ENCODE measurements around the gene LRP1B. TPM values are rescaled to one million over a fixed set of nuclear protein-coding genes. Genes with fewer than 3 reads are reported as not detected.

The LRP1B gene
- total and polyA plus RNA-seq, 2 donors from 2014 or later = 0.69 to 1.2 TPM

DNA sequence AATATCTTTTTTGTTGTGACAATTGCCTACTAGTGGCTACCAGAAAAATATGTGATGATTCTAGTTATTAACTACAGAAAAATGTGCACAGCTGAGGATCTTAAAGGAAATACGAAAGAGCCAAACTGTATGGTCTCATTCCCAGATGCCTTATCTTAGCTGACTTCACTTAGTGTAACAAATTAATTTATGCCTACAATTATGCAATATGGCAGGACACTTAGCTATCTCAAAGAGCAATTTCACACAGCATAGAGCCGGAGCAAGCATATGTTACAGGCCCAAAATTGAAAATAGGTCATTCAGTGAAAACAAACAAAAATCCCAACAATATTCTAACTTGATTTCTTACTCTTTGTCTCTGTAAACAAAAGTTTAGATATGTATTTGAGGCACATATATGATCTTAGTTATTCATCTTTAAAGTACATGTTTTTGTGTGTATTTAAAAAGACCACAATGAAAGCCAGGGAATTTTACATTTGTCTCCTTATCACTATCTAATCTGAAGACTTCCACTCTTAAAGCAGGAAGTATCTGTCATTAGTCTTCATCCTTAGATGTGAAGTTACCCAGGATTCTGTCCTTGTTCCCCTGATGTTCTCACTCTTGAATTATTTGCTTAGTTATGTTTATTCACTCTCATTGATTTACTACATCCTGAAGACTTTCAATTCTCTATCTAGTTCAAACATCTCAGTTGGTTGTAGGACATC lies 1771.6 kb downstream of the LRP1B start:
- Histone ChIP-seq H3K27ac (ENCODE audit: low read depth in 2 of 2, low read length in 2 of 2) (no peak overlapping the region), H3K9ac (ENCODE audit: low read length in 3 of 3) (no peak overlapping the region), H3K4me3 (ENCODE audit: low read length in 3 of 3) (no peak overlapping the region), H3K9me3 (ENCODE audit: control insufficient read depth in 2 of 3, insufficient read depth in 1 of 3, low read length in 3 of 3) (peaks cover 0 to 1% (median 0%) of the 10 kb centered on the region in 3 donors), H3K27me3 (ENCODE audit: control insufficient read depth, insufficient read depth, low read length) (no peaks in the 10 kb centered on the region), H3K36me3 (ENCODE audit: control insufficient read depth in 2 of 3, insufficient read depth in 3 of 3, low read length in 3 of 3) (no peaks in the 10 kb centered on the region), H3K4me1 (ENCODE audit: control insufficient read depth in 2 of 3, insufficient read depth in 2 of 3, low read depth in 1 of 3, low read length in 3 of 3) (no peaks in the 10 kb centered on the region)
- intact Hi-C loops (cut with DNase I) = no loop called here
- DNase-seq (no peak), FAIRE-seq (no peak)
- TF ChIP-seq, protein P1, sequence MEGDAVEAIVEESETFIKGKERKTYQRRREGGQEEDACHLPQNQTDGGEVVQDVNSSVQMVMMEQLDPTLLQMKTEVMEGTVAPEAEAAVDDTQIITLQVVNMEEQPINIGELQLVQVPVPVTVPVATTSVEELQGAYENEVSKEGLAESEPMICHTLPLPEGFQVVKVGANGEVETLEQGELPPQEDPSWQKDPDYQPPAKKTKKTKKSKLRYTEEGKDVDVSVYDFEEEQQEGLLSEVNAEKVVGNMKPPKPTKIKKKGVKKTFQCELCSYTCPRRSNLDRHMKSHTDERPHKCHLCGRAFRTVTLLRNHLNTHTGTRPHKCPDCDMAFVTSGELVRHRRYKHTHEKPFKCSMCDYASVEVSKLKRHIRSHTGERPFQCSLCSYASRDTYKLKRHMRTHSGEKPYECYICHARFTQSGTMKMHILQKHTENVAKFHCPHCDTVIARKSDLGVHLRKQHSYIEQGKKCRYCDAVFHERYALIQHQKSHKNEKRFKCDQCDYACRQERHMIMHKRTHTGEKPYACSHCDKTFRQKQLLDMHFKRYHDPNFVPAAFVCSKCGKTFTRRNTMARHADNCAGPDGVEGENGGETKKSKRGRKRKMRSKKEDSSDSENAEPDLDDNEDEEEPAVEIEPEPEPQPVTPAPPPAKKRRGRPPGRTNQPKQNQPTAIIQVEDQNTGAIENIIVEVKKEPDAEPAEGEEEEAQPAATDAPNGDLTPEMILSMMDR (IDR thresholded peaks at IDR 0.05; ENCODE audit: borderline replicate concordance, extremely low read depth, insufficient read depth) = no peak

DNA sequence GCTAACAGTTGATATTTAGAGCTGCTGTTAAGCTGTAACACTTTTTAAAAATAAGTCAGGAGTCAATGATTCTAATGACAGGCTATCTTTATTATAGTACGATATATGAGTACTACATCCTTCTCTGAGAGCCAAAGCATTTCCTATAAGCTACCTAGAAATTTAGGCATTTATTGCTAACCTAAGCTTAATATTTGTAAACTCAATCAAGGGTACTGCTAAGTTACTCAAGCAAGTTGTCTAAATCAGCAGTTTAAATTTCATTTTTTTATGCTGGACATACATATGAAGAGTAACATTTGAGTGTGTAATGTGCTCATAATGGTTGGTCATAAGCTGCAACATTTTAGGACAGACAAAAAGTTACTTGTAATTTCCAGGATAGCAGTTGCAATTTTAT lies 1774.1 kb downstream of the LRP1B start:
- intact Hi-C loops (cut with DNase I) = no loop called here
- FAIRE-seq = no peak
- no peak overlapping the region for H3K4me3 ChIP-seq (ENCODE audit: low read length in 3 of 3)
- peaks cover 0 to 1% (median 0%) of the 10 kb centered on the region in 3 donors for H3K9me3 ChIP-seq (ENCODE audit: control insufficient read depth in 2 of 3, insufficient read depth in 1 of 3, low read length in 3 of 3)
- TF ChIP-seq, protein P1 (IDR thresholded peaks at IDR 0.05; ENCODE audit: borderline replicate concordance, extremely low read depth, insufficient read depth) = no peak
- no peak overlapping the region for H3K27ac ChIP-seq (ENCODE audit: low read depth in 2 of 2, low read length in 2 of 2)
- no peak overlapping the region for H3K9ac ChIP-seq (ENCODE audit: low read length in 3 of 3)
- H3K36me3 ChIP-seq (ENCODE audit: control insufficient read depth in 2 of 3, insufficient read depth in 3 of 3, low read length in 3 of 3) = no peaks in the 10 kb centered on the region
- no peaks in the 10 kb centered on the region for H3K4me1 ChIP-seq (ENCODE audit: control insufficient read depth in 2 of 3, insufficient read depth in 2 of 3, low read depth in 1 of 3, low read length in 3 of 3)
- no peaks in the 10 kb centered on the region for H3K27me3 ChIP-seq (ENCODE audit: control insufficient read depth, insufficient read depth, low read length)
- no peak for DNase-seq

- H3K27ac ChIP-seq (ENCODE audit: low read depth in 2 of 2, low read length in 2 of 2) = no peak overlapping the region
- no peak overlapping the region for H3K9ac ChIP-seq (ENCODE audit: low read length in 3 of 3)
- TF ChIP-seq, protein P1 (IDR thresholded peaks at IDR 0.05; ENCODE audit: borderline replicate concordance, extremely low read depth, insufficient read depth) = no peak
- no peaks in the 10 kb centered on the region for H3K36me3 ChIP-seq (ENCODE audit: control insufficient read depth in 2 of 3, insufficient read depth in 3 of 3, low read length in 3 of 3)
- DNase-seq = no peak
- H3K4me3 ChIP-seq (ENCODE audit: low read length in 3 of 3) = no peak overlapping the region
- peaks cover 0 to 1% (median 0%) of the 10 kb centered on the region in 3 donors for H3K9me3 ChIP-seq (ENCODE audit: control insufficient read depth in 2 of 3, insufficient read depth in 1 of 3, low read length in 3 of 3)
- FAIRE-seq = no peak
- no peaks in the 10 kb centered on the region for H3K4me1 ChIP-seq (ENCODE audit: control insufficient read depth in 2 of 3, insufficient read depth in 2 of 3, low read depth in 1 of 3, low read length in 3 of 3)
- intact Hi-C loops (cut with DNase I) = no loop called here
- H3K27me3 ChIP-seq (ENCODE audit: control insufficient read depth, insufficient read depth, low read length) = no peaks in the 10 kb centered on the region
These were observed 1775.2 kb downstream of the LRP1B start for GRCh38 chr2:140355511-140356090.
